ENCODE data around the gene SLC39A3. TPM values are rescaled to one million over a fixed set of nuclear protein-coding genes. Genes with fewer than 3 reads are reported as not detected.

The SLC39A3 gene
- total and polyA plus RNA-seq, 2 donors (not counting 1 experiment from before 2014, with no cell fraction given) = 23.9 to 28.2 TPM

GRCh38 chr19:2770055-2771013 is 30.5 kb upstream of the SLC39A3 start:
- TF ChIP-seq EZH2 (IDR thresholded peaks at IDR 0.05; ENCODE audit: low read length, missing control alignments) = no peak
- no peak for TF ChIP-seq CTCF (conservative IDR thresholded peaks at IDR 0.05 in 1 of 2, IDR thresholded peaks at IDR 0.05 in 1 of 2; ENCODE audit: low read depth in 1 of 2, low read length in 2 of 2)
- H3K79me2 ChIP-seq (ENCODE audit: control insufficient read depth, insufficient read depth, low read length) = peaks cover 53% of the 10 kb centered on the region
- peak; percentile 29 to 68 for DNase-seq (ENCODE audit: low read depth in 2 of 2)
- no peaks in the 10 kb centered on the region for H4K20me1 ChIP-seq (ENCODE audit: control insufficient read depth, extremely low read depth, insufficient read depth, low read length)
- H3K9ac ChIP-seq (ENCODE audit: insufficient read depth, low read length) = no peak overlapping the region
- H3K27me3 ChIP-seq (ENCODE audit: control insufficient read depth, insufficient read depth, low read length) = no peaks in the 10 kb centered on the region
- no peak overlapping the region for H3K4me2 ChIP-seq (ENCODE audit: extremely low read depth, insufficient read depth, low read length)
- H3K4me3 ChIP-seq (replicated peaks in 1 of 4; ENCODE audit: control extremely low read depth in 1 of 4, insufficient read depth in 1 of 4, low read depth in 3 of 4, low read length in 4 of 4) = no peak overlapping the region
- H2AFZ ChIP-seq (ENCODE audit: low read length) = no peak overlapping the region
- H3K9me3 ChIP-seq (ENCODE audit: control insufficient read depth, insufficient read depth, low read depth, low read length) = no peaks in the 10 kb centered on the region
- H3K36me3 ChIP-seq (ENCODE audit: control insufficient read depth, insufficient read depth, low read length) = peaks cover 9% of the 10 kb centered on the region
- H3K4me1 ChIP-seq (ENCODE audit: control insufficient read depth, extremely low read depth, insufficient read depth, low read length) = peaks cover 4% of the 10 kb centered on the region
- H3K27ac ChIP-seq (ENCODE audit: insufficient read depth, low read length) = peak overlapping the region; percentile 14

GRCh38 chr19:2769218-2769617 is 29.4 kb upstream of the SLC39A3 start:
- Histone ChIP-seq H2AFZ (ENCODE audit: low read length) (no peak overlapping the region), H3K4me1 (ENCODE audit: control insufficient read depth, extremely low read depth, insufficient read depth, low read length) (peaks cover 4% of the 10 kb centered on the region), H3K36me3 (ENCODE audit: control insufficient read depth, insufficient read depth, low read length) (peaks cover 12% of the 10 kb centered on the region), H3K4me3 (replicated peaks in 1 of 4; ENCODE audit: control extremely low read depth in 1 of 4, insufficient read depth in 1 of 4, low read depth in 3 of 4, low read length in 4 of 4) (no peak overlapping the region), H3K27ac (ENCODE audit: insufficient read depth, low read length) (no peak overlapping the region), H3K9ac (ENCODE audit: insufficient read depth, low read length) (no peak overlapping the region), H4K20me1 (ENCODE audit: control insufficient read depth, extremely low read depth, insufficient read depth, low read length) (no peaks in the 10 kb centered on the region), H3K4me2 (ENCODE audit: extremely low read depth, insufficient read depth, low read length) (no peak overlapping the region), H3K79me2 (ENCODE audit: control insufficient read depth, insufficient read depth, low read length) (peaks cover 42% of the 10 kb centered on the region), H3K27me3 (ENCODE audit: control insufficient read depth, insufficient read depth, low read length) (no peaks in the 10 kb centered on the region), H3K9me3 (ENCODE audit: control insufficient read depth, insufficient read depth, low read depth, low read length) (no peaks in the 10 kb centered on the region)
- TF ChIP-seq CTCF (conservative IDR thresholded peaks at IDR 0.05 in 1 of 2, IDR thresholded peaks at IDR 0.05 in 1 of 2; ENCODE audit: low read depth in 1 of 2, low read length in 2 of 2) (no peak), EZH2 (IDR thresholded peaks at IDR 0.05; ENCODE audit: low read length, missing control alignments) (no peak)
- no peak for DNase-seq (ENCODE audit: low read depth in 2 of 2)

GRCh38 chr19:2768365-2769132 is 28.7 kb upstream of the SLC39A3 start:
- Histone ChIP-seq H3K9me3 (ENCODE audit: control insufficient read depth, insufficient read depth, low read depth, low read length) (no peaks in the 10 kb centered on the region), H3K4me2 (ENCODE audit: extremely low read depth, insufficient read depth, low read length) (no peak overlapping the region), H3K4me1 (ENCODE audit: control insufficient read depth, extremely low read depth, insufficient read depth, low read length) (peaks cover 4% of the 10 kb centered on the region), H3K27me3 (ENCODE audit: control insufficient read depth, insufficient read depth, low read length) (no peaks in the 10 kb centered on the region), H3K9ac (ENCODE audit: insufficient read depth, low read length) (no peak overlapping the region), H3K27ac (ENCODE audit: insufficient read depth, low read length) (no peak overlapping the region), H4K20me1 (ENCODE audit: control insufficient read depth, extremely low read depth, insufficient read depth, low read length) (no peaks in the 10 kb centered on the region), H3K79me2 (ENCODE audit: control insufficient read depth, insufficient read depth, low read length) (peaks cover 38% of the 10 kb centered on the region), H3K4me3 (replicated peaks in 1 of 4; ENCODE audit: control extremely low read depth in 1 of 4, insufficient read depth in 1 of 4, low read depth in 3 of 4, low read length in 4 of 4) (no peak overlapping the region), H3K36me3 (ENCODE audit: control insufficient read depth, insufficient read depth, low read length) (peaks cover 8% of the 10 kb centered on the region), H2AFZ (ENCODE audit: low read length) (no peak overlapping the region)
- no peak for DNase-seq (ENCODE audit: low read depth in 2 of 2)
- TF ChIP-seq EZH2 (IDR thresholded peaks at IDR 0.05; ENCODE audit: low read length, missing control alignments) (no peak), CTCF (conservative IDR thresholded peaks at IDR 0.05 in 1 of 2, IDR thresholded peaks at IDR 0.05 in 1 of 2; ENCODE audit: low read depth in 1 of 2, low read length in 2 of 2) (no peak)
